Measurements from ENCODE around the gene USP48. TPM values are rescaled to one million over a fixed set of nuclear protein-coding genes. Genes with fewer than 3 reads are reported as not detected.
A peak's percentile ranks its signal among the peaks of the same experiment; 100 is the strongest.

The USP48 gene
- total and polyA plus RNA-seq, 2 donors (not counting 1 experiment from before 2014, with no cell fraction given), result 34.1 to 45.6 TPM

DNA sequence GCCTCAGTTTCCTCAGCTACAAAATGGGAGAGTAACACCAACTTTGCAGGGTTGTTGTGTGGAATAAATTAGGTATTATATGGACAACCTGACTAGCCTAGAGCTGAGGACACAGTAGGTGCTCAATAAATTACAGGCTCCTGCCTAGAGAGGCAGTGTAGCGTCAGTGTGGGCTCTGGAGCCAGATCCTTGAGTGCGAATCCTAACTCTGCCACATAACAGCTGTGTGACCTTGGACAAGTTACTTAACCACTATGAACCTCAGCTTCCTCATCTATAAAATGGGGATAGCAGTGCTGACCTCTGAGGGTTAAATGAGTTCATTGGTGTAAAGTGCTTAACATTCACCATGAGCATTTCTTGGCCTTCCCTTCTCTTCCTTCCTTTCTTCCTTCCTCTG, 146.9 kb downstream of the USP48 start:
- TF ChIP-seq, protein P1, sequence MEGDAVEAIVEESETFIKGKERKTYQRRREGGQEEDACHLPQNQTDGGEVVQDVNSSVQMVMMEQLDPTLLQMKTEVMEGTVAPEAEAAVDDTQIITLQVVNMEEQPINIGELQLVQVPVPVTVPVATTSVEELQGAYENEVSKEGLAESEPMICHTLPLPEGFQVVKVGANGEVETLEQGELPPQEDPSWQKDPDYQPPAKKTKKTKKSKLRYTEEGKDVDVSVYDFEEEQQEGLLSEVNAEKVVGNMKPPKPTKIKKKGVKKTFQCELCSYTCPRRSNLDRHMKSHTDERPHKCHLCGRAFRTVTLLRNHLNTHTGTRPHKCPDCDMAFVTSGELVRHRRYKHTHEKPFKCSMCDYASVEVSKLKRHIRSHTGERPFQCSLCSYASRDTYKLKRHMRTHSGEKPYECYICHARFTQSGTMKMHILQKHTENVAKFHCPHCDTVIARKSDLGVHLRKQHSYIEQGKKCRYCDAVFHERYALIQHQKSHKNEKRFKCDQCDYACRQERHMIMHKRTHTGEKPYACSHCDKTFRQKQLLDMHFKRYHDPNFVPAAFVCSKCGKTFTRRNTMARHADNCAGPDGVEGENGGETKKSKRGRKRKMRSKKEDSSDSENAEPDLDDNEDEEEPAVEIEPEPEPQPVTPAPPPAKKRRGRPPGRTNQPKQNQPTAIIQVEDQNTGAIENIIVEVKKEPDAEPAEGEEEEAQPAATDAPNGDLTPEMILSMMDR (conservative IDR thresholded peaks at IDR 0.05 in 1 of 2, IDR thresholded peaks at IDR 0.05 in 1 of 2; ENCODE audit: low read depth in 1 of 2, low read length in 2 of 2), result no peak
- no peak for TF ChIP-seq EZH2 (IDR thresholded peaks at IDR 0.05; ENCODE audit: low read length, missing control alignments)
- H3K36me3 ChIP-seq (ENCODE audit: control insufficient read depth, insufficient read depth, low read length), result no peaks in the 10 kb centered on the region
- no peak overlapping the region for H3K27ac ChIP-seq (ENCODE audit: insufficient read depth, low read length)
- H3K9me3 ChIP-seq (ENCODE audit: control insufficient read depth, insufficient read depth, low read depth, low read length), result no peaks in the 10 kb centered on the region
- H4K20me1 ChIP-seq (ENCODE audit: control insufficient read depth, extremely low read depth, insufficient read depth, low read length), result no peaks in the 10 kb centered on the region
- H3K27me3 ChIP-seq (ENCODE audit: control insufficient read depth, insufficient read depth, low read length), result peaks cover 8% of the 10 kb centered on the region
- no peaks in the 10 kb centered on the region for H3K79me2 ChIP-seq (ENCODE audit: control insufficient read depth, insufficient read depth, low read length)
- no peak overlapping the region for H2AFZ ChIP-seq (ENCODE audit: low read length)
- no peak for DNase-seq (ENCODE audit: low read depth in 2 of 2)
- no peak overlapping the region for H3K9ac ChIP-seq (ENCODE audit: insufficient read depth, low read length)
- no peaks in the 10 kb centered on the region for H3K4me1 ChIP-seq (ENCODE audit: control insufficient read depth, extremely low read depth, insufficient read depth, low read length)
- no peak overlapping the region for H3K4me3 ChIP-seq (replicated peaks in 1 of 4; ENCODE audit: control extremely low read depth in 1 of 4, insufficient read depth in 1 of 4, low read depth in 3 of 4, low read length in 4 of 4)
- no peak overlapping the region for H3K4me2 ChIP-seq (ENCODE audit: extremely low read depth, insufficient read depth, low read length)

DNA sequence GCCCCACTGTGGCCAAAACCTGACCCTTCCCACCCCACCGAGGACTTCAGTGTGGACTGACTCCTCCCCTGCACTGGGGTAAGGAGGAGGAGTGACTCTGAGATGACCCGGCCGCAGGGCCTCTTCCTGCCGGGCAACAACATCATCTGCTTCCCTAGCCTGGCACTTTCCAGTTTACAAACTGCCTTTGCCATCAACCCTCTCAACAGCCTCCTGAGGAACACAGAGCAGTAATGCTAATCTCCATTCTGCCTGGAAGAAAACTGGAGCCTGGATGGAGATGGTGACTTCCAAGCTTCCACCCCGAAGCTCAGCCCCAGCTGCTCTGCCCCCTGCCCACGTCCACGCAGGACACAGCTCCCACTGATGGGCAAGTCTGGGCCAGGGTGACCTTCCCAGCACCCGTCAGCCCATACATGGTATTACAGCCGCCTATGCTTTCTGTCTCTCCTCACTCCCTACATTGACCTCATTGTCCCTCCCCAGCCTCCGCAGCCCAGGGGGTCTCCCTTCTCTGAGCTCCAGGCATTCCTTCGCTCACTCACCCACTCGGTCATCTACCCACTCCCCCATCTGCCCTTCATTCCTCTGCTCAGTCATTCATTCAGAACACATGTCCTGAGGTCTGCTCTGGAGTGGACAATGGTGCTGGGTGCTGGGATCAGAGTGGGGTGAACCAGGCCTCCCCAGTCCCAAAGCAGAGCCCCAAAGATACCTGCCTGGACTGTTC, 148.0 kb downstream of the USP48 start:
- H3K79me2 ChIP-seq (ENCODE audit: control insufficient read depth, insufficient read depth, low read length), result no peaks in the 10 kb centered on the region
- TF ChIP-seq, protein P1 (conservative IDR thresholded peaks at IDR 0.05 in 1 of 2, IDR thresholded peaks at IDR 0.05 in 1 of 2; ENCODE audit: low read depth in 1 of 2, low read length in 2 of 2), result no peak
- no peak for TF ChIP-seq EZH2 (IDR thresholded peaks at IDR 0.05; ENCODE audit: low read length, missing control alignments)
- no peak overlapping the region for H3K9ac ChIP-seq (ENCODE audit: insufficient read depth, low read length)
- no peaks in the 10 kb centered on the region for H3K9me3 ChIP-seq (ENCODE audit: control insufficient read depth, insufficient read depth, low read depth, low read length)
- DNase-seq (ENCODE audit: low read depth in 2 of 2), result peak in 1 of 2 donors; percentile 7
- no peak overlapping the region for H3K4me3 ChIP-seq (replicated peaks in 1 of 4; ENCODE audit: control extremely low read depth in 1 of 4, insufficient read depth in 1 of 4, low read depth in 3 of 4, low read length in 4 of 4)
- H3K27ac ChIP-seq (ENCODE audit: insufficient read depth, low read length), result no peak overlapping the region
- H3K36me3 ChIP-seq (ENCODE audit: control insufficient read depth, insufficient read depth, low read length), result no peaks in the 10 kb centered on the region
- no peak overlapping the region for H2AFZ ChIP-seq (ENCODE audit: low read length)
- H3K4me1 ChIP-seq (ENCODE audit: control insufficient read depth, extremely low read depth, insufficient read depth, low read length), result no peaks in the 10 kb centered on the region
- H3K27me3 ChIP-seq (ENCODE audit: control insufficient read depth, insufficient read depth, low read length), result peaks cover under 1% of the 10 kb centered on the region
- H3K4me2 ChIP-seq (ENCODE audit: extremely low read depth, insufficient read depth, low read length), result no peak overlapping the region
- H4K20me1 ChIP-seq (ENCODE audit: control insufficient read depth, extremely low read depth, insufficient read depth, low read length), result no peaks in the 10 kb centered on the region

DNA sequence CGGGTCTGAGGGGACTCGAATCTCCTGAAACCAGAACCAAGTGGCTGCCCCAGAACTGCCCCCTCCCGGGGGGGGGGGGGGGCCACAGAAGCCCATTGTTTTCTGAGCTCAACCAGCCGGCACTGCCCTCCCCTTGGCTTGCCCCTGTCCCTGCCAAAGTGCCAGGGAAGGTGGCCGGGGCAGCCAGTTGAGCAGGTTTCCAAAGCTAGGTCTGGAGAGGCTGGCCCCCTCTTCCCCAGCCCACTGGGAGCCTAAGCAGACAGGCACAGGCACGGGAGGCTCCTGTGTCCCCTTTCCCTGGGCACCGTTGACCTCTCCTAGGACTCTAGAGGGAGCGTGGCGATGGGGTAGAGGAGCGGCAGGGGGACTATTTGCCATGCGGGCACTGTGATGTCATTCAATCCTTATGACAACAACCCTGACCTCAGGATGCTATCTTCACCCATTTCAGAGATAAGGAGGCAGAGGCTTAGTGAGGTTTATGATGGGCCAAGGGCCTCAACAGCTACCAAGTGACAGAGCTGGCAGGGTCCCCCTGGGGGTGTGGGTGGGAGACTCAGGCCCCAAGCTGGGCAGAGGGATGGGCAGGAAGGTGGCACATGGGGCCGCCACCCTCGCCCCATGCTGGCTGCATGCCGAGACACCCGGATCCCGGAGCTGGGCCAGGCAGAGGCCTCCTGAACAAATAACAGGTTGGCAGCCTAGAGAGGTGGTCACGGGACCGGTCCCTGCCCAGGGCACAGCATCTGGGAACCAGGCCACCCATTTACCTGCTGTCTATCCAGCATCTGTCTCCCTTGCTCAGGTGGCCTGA, 148.8 kb downstream of the USP48 start:
- TF ChIP-seq, protein P1 (conservative IDR thresholded peaks at IDR 0.05 in 1 of 2, IDR thresholded peaks at IDR 0.05 in 1 of 2; ENCODE audit: low read depth in 1 of 2, low read length in 2 of 2), result no peak
- no peak for TF ChIP-seq EZH2 (IDR thresholded peaks at IDR 0.05; ENCODE audit: low read length, missing control alignments)
- no peak for DNase-seq (ENCODE audit: low read depth in 2 of 2)
- no peaks in the 10 kb centered on the region for H3K4me1 ChIP-seq (ENCODE audit: control insufficient read depth, extremely low read depth, insufficient read depth, low read length)
- no peaks in the 10 kb centered on the region for H3K27me3 ChIP-seq (ENCODE audit: control insufficient read depth, insufficient read depth, low read length)
- H3K9me3 ChIP-seq (ENCODE audit: control insufficient read depth, insufficient read depth, low read depth, low read length), result no peaks in the 10 kb centered on the region
- no peak overlapping the region for H3K9ac ChIP-seq (ENCODE audit: insufficient read depth, low read length)
- no peaks in the 10 kb centered on the region for H3K36me3 ChIP-seq (ENCODE audit: control insufficient read depth, insufficient read depth, low read length)
- no peak overlapping the region for H3K4me3 ChIP-seq (replicated peaks in 1 of 4; ENCODE audit: control extremely low read depth in 1 of 4, insufficient read depth in 1 of 4, low read depth in 3 of 4, low read length in 4 of 4)
- H2AFZ ChIP-seq (ENCODE audit: low read length), result no peak overlapping the region
- H3K27ac ChIP-seq (ENCODE audit: insufficient read depth, low read length), result no peak overlapping the region
- H3K4me2 ChIP-seq (ENCODE audit: extremely low read depth, insufficient read depth, low read length), result no peak overlapping the region
- no peaks in the 10 kb centered on the region for H3K79me2 ChIP-seq (ENCODE audit: control insufficient read depth, insufficient read depth, low read length)
- H4K20me1 ChIP-seq (ENCODE audit: control insufficient read depth, extremely low read depth, insufficient read depth, low read length), result no peaks in the 10 kb centered on the region
